HFFc6 (cell line): ENCODE measurements around the gene TBC1D32. TPM values are rescaled to one million over a fixed set of nuclear protein-coding genes. Genes with fewer than 3 reads are reported as not detected.

ENCODE experiments used
- DNase-seq: peaks from one replicate; pipeline ENCODE4 v3.0.0-alpha.2; 2018
- H3K27ac Mint-ChIP-seq: 2 replicates; pipeline ENCODE4 v1.8.0; 2020; ENCODE audit warnings: mild to moderate bottlenecking, mixed read lengths
- H3K27me3 Mint-ChIP-seq: 2 replicates; pipeline ENCODE4 v1.8.0; 2021; ENCODE audit warnings: mild to moderate bottlenecking, moderate library complexity, mixed read lengths; ENCODE audit not compliant: insufficient read depth
- H3K36me3 Mint-ChIP-seq: 2 replicates; pipeline ENCODE4 v1.8.0; 2021; ENCODE audit warnings: low read depth, mixed read lengths
- H3K4me1 Mint-ChIP-seq: 2 replicates; pipeline ENCODE4 v1.8.0; 2020; ENCODE audit warnings: low read depth, mixed read lengths
- H3K4me3 Mint-ChIP-seq: 2 replicates; pipeline ENCODE4 v1.8.0; 2020; ENCODE audit warnings: mild to moderate bottlenecking, moderate library complexity, mixed read lengths
- H3K9me3 Mint-ChIP-seq: 2 replicates; pipeline ENCODE4 v1.8.0; 2020; ENCODE audit warnings: mild to moderate bottlenecking, mixed read lengths
- CTCF ChIP-seq: fragments of 200-600 bp; sonication (generic); IDR thresholded peaks from 2 replicates; pipeline ENCODE4 v1.5.0; 2021; ENCODE audit warnings: antibody characterized with exemption, mild to moderate bottlenecking
- total RNA-seq, 6 experiments: library from RNA; stranded (reverse); fragmentation: NEBNext Ultra II Directional; extraction: Animal tissue kit (Norgen Biotek cat#: 25700); gene quantifications; 2 replicates in 1 of 6; 3 replicates in 5 of 6; pipeline ENCODE4 v1.2.3, GENCODE V29; 2021

The TBC1D32 gene
- total RNA-seq, 6 experiments from 2014 or later: 3.9 to 6.1 (median 4.6) TPM

GRCh38 chr6:121349596-121349995, 15.3 kb upstream of the TBC1D32 start:
- TF ChIP-seq CTCF: no peak
- no peaks in the 10 kb centered on the region for H3K9me3 Mint-ChIP-seq
- H3K27ac Mint-ChIP-seq: no peak overlapping the region
- H3K4me3 Mint-ChIP-seq: no peak overlapping the region
- H3K27me3 Mint-ChIP-seq: 0 out of 2 replicates have a peak, but pooled peaks cover 2% of the 10 kb centered on the region
- no peak for DNase-seq
- H3K4me1 Mint-ChIP-seq: peaks cover 15% of the 10 kb centered on the region
- H3K36me3 Mint-ChIP-seq: no peaks in the 10 kb centered on the region

- no peak for DNase-seq
- Mint-ChIP-seq H3K27ac (no peak overlapping the region), H3K4me1 (peaks cover 12% of the 10 kb centered on the region), H3K36me3 (no peaks in the 10 kb centered on the region), H3K4me3 (peak overlapping the region; percentile 16; the same call in 1 of the 2 replicates), H3K9me3 (no peaks in the 10 kb centered on the region), H3K27me3 (0 out of 2 replicates have a peak, but pooled peaks cover under 1% of the 10 kb centered on the region)
- TF ChIP-seq CTCF: no peak
Measured at GRCh38 chr6:121347484-121347883, 13.2 kb upstream of the TBC1D32 start.

- Mint-ChIP-seq H3K4me1 (no peaks in the 10 kb centered on the region), H3K4me3 (no peak overlapping the region), H3K9me3 (no peaks in the 10 kb centered on the region), H3K36me3 (no peaks in the 10 kb centered on the region), H3K27me3 (no peaks in the 10 kb centered on the region; the same call in none of the 2 replicates), H3K27ac (no peak overlapping the region)
- no peak for DNase-seq
- TF ChIP-seq CTCF: no peak
Measured at GRCh38 chr6:121344539-121344938, 10.3 kb upstream of the TBC1D32 start.

- Mint-ChIP-seq H3K27ac (no peak overlapping the region), H3K4me3 (no peak overlapping the region), H3K9me3 (no peaks in the 10 kb centered on the region), H3K4me1 (peaks cover 10% of the 10 kb centered on the region), H3K36me3 (no peaks in the 10 kb centered on the region), H3K27me3 (no peaks in the 10 kb centered on the region; the same call in none of the 2 replicates)
- no peak for TF ChIP-seq CTCF
- no peak for DNase-seq
Measured at GRCh38 chr6:121339639-121340226, 5.5 kb upstream of the TBC1D32 start.

- H3K36me3 Mint-ChIP-seq: no peaks in the 10 kb centered on the region
- H3K27ac Mint-ChIP-seq: no peak overlapping the region
- TF ChIP-seq CTCF: no peak
- no peaks in the 10 kb centered on the region; the same call in none of the 2 replicates for H3K27me3 Mint-ChIP-seq
- H3K9me3 Mint-ChIP-seq: no peaks in the 10 kb centered on the region
- DNase-seq: no peak
- no peak overlapping the region for H3K4me3 Mint-ChIP-seq
- peaks cover 16% of the 10 kb centered on the region for H3K4me1 Mint-ChIP-seq
Measured at GRCh38 chr6:121338956-121339355, 4.7 kb upstream of the TBC1D32 start.
